H1 (cell line): ENCODE data around the gene FRMD5. TPM values are rescaled to one million over a fixed set of nuclear protein-coding genes. Genes with fewer than 3 reads are reported as not detected.

Experiments used
- POLR2A ChIP-seq, 2 experiments: IDR thresholded peaks; 1 replicate in 1 of 2; 2 replicates in 1 of 2; pipeline ENCODE4 v1.6.1; 2011; ENCODE audit warnings: low read depth in 2 of 2, low read length in 2 of 2, mild to moderate bottlenecking in 2 of 2; ENCODE audit errors: control extremely low read depth in 1 of 2
- polyA plus RNA-seq, 7 experiments: library from polyadenylated mRNA; depleted of rRNA in 3 of 7; stranded (reverse) in 5 of 7; unstranded in 2 of 7; fragments of >200 nt in 5 of 7; fragments of 200-250 nt in 2 of 7; gene quantifications; 1 replicate in 5 of 7; 2 replicates in 1 of 7; 4 replicates in 1 of 7; pipeline versions ENCODE4 v1.2.1 to v1.2.3, GENCODE V29; 2011 to 2013; ENCODE audit warnings: missing spikeins in 2 of 7, mixed read lengths in 2 of 7
- total RNA-seq: library from RNA; stranded (reverse); fragmentation: NEBNext Ultra II Directional; extraction: Animal tissue kit (Norgen Biotek cat#: 25700); gene quantifications from 2 replicates; pipeline ENCODE4 v1.2.1, GENCODE V29; 2021

The FRMD5 gene
- total and polyA plus RNA-seq, 2 of the 8 experiments (the other 6 are each of a cell fraction or from before 2014, with no cell fraction given), result 10.1 to 12.6 TPM

DNA sequence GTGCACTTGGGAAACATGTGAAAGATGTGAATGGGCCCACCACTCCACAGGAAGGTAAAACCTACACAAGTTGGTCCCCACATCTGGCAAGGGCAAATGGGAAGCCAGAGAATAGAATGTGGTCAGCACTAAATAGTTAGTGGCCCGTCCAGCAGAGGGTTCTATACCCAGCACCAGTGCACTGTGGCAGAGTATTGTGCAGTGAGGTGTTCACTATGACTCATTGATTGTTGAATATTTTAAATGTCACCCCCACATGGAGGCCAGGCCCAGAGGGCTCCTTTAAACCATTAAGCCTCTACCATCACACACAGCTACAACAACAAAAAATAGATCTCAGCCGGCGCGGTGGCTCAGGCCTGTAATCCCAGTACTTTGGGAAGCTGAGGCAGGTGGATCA lies 11.7 kb downstream of the FRMD5 start (continued):
- no peak for TF ChIP-seq POLR2A (IDR thresholded peaks at IDR 0.05; ENCODE audit: control extremely low read depth in 1 of 2, low read depth in 2 of 2, low read length in 2 of 2)
